SKM-1 treated with dmso at 0.1 percent for 144 hours (cell line): ENCODE results near the gene BCL3.
"Not testable (repeated sequence)": the region's sequence is repeated elsewhere in the genome, so short reads cannot be mapped to it uniquely, and the experiment has no call there.

Source experiments
- DNase-seq: peaks from one replicate; lab custom pipeline; 2025; ENCODE audit not compliant: unreplicated experiment; lab: John Stamatoyannopoulos, UW

Gene BCL3

GRCh38 chr19:44748426-44749254 lies at the start of gene BCL3:
TSS of gene BCL3 (plus strand) at chr19:44748708. CDS start at chr19:44748791, 83 bp downstream.
- DNase-seq = no peak

- DNase-seq = no peak
These were observed 48.0 kb upstream of the BCL3 start for GRCh38 chr19:44700547-44700946.

- no peak for DNase-seq
These were observed 47.3 kb upstream of the BCL3 start for GRCh38 chr19:44701228-44701627.

GRCh38 chr19:44702551-44703176 lies 45.8 kb upstream of the BCL3 start:
- DNase-seq = no peak

GRCh38 chr19:44703336-44704078 lies 45.0 kb upstream of the BCL3 start:
- no peak for DNase-seq

GRCh38 chr19:44704982-44705381 lies 43.5 kb upstream of the BCL3 start:
- no peak for DNase-seq

GRCh38 chr19:44705502-44706010 lies 43.0 kb upstream of the BCL3 start:
- DNase-seq = no peak

- DNase-seq = no peak
These were observed 41.8 kb upstream of the BCL3 start for GRCh38 chr19:44706506-44707236.

- no peak for DNase-seq
These were observed 40.7 kb upstream of the BCL3 start for GRCh38 chr19:44707794-44708193.

GRCh38 chr19:44708940-44709339 lies 39.6 kb upstream of the BCL3 start:
- DNase-seq = no peak

GRCh38 chr19:44709434-44710266 lies 38.9 kb upstream of the BCL3 start:
- DNase-seq = not testable (repeated sequence)

GRCh38 chr19:44710483-44710882 lies 38.0 kb upstream of the BCL3 start:
- no peak for DNase-seq

- no peak for DNase-seq
These were observed 35.5 kb upstream of the BCL3 start for GRCh38 chr19:44712864-44713515.

GRCh38 chr19:44714597-44715169 lies 33.8 kb upstream of the BCL3 start:
- no peak for DNase-seq

GRCh38 chr19:44717603-44718002 lies 30.9 kb upstream of the BCL3 start:
- DNase-seq = no peak

- DNase-seq = no peak
These were observed 29.9 kb upstream of the BCL3 start for GRCh38 chr19:44718441-44719261.

- no peak for DNase-seq
These were observed 29.2 kb upstream of the BCL3 start for GRCh38 chr19:44719262-44719701.

- DNase-seq = not testable (repeated sequence)
These were observed 28.1 kb upstream of the BCL3 start for GRCh38 chr19:44720396-44720795.
